HG03097 (cell line): ENCODE measurements around the gene UBALD2.

Source experiments
- ATAC-seq: cut with Tn5 transposase; IDR thresholded peaks from one replicate; pipeline ENCODE4 v1.9.1; 2021; ENCODE audit not compliant: unreplicated experiment, low FRiP score

The UBALD2 gene

DNA sequence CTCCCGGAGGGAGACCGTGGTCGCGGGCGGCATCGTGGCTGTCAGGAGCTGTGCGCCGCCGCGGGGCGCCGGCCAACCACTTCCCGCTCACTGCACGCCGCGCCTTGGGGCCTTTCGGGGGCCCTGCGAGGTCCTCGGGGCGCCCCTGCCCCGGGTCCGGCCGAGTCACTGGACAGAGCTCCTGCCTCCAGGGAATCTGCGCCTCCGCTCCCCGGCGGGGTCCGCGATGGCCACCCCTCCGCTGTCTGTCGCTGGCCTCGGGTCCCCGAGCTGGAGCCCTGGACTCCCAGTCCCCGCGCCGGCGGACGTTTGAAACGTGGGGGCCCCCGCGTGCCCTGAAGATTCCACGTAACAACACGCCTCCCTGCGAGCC lies 42.8 kb downstream of the UBALD2 start, which contains the start of gene QRICH2:
QRICH2 (minus strand) TSS at position 311 of the 373 bp plus-strand sequence; CDS start at position 33, 278 bp downstream.
- ATAC-seq = no peak

DNA sequence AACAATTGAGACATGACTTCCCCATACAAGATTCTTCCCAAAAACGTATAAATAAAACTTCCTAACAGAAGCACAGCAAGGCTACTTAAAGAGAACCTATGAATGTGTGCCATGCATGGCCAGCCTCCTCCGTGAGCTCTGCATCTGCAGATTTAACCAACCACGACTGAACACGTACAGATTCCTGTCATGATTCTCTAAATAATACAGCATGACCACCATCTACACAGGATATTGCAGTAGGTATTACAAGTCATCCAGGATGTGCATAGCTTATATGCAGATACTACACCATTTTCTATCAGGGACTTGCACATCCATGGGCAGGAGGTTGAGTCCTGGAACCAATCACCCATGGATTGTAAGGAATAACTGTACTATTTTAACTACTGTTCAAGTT lies 44.3 kb downstream of the UBALD2 start:
- no peak for ATAC-seq

DNA sequence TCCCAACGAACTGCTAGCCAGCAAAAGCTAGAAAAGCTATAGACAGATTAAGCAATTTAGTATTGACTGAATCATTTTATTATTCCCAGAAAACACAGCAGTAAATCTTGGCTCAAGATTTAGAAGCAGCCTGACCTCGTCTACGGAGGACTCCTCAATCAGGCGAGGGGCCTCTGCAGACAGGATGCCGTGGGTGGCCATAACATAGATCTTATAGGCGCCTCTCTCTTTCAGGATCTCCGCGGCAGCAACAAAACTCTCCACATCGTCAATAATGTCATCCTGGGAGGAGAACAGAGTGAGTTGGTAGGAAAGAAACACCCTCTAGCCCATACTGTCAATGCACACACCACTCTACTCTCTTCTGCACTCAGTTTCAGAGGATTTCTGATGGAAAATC lies 47.6 kb downstream of the UBALD2 start:
- no peak for ATAC-seq

DNA sequence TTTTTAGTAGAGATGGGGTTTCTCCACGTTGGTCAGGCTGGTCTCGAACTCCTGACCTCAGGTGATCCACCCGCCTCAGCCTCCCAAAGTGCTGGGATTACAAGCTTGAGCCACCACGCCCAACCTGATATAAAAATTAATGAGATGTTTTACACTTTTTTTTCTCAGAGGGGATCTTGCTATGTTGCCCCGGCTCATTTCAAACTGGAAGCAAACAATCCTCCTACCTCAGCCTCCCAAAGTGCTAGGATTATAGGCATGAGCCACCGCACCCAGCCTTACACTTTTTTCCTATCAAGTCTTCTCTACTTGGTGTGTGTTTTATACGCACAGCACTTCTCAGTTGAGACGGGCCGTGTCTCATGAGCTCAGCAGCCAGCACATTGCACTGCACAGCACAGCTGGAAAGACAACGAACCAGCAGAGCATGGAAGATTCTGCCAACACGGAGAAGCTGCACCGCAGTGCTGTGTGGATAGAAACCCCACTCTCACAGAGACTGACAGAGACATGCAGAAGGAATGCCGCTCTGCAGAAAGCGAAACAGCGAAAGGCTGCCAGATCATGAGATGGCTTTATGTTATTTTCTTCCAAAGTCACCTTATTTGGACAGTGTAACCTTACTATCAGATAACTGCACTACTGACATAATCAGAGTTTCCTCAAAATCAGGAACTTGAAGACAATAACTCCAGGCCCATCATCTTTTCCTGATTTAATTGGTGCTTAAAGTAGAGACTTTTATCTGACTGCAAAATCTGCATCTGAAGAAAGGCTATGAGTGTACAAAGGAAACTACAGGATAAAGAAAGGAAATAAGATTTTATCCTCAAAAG lies 49.5 kb downstream of the UBALD2 start:
- ATAC-seq = no peak

DNA sequence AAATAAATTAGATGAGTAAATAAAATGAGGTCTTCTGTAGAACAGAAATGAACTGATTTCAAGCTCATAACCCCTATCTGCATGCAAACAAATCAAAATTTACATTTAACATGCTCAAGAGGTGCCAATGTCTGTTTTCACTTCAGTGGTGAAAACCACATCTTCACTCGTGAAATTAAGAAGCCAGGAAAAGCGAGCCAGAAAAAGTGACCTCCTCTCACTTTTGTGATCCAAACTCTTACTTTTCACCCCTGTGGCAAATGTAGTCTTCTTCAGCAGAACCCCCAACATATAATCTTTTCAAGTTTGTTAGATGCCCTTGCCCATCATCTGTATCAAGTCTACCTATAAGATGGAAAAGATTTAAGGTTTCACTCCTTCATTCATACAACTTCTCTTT lies 52.4 kb downstream of the UBALD2 start:
- ATAC-seq = no peak

DNA sequence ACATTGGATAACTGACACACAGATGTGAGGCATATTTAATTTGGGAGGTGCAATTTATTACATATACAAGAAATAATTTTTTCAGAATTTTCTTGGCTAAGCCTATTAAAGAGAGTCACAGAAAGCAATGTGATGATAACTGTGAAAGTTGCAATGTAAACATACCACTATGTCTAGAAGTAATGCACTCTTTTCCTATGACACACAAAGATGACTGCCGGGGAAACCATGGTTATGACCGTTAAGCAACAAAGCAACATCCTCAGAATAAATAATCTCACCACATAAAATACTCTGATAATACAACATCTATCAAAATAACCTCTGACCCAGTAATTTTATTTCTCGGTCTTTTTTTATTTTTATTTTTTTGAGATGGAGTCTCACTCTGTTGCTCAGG lies 53.4 kb downstream of the UBALD2 start:
- ATAC-seq = no peak
